Fibroblast of lung (primary cell): ENCODE results near the gene TM7SF2.

Experiments used
- EZH2 ChIP-seq: IDR thresholded peaks from 2 replicates; pipeline ENCODE4 v1.5.1; 2012; ENCODE audit warnings: low read length, control low read depth, mild to moderate bottlenecking; ENCODE audit errors: missing control alignments
- TF ChIP-seq, protein P1 (sequence below), 2 donors: IDR thresholded peaks in 1 of 2; conservative IDR thresholded peaks in 1 of 2; 1 replicate in 1 of 2; 2 replicates in 1 of 2; pipeline ENCODE4 v1.5.1; 2011 to 2012; ENCODE audit warnings: low read length in 2 of 2, control low read depth in 1 of 2, inconsistent platforms in 1 of 2, low read depth in 1 of 2, mild to moderate bottlenecking in 1 of 2

DNA sequence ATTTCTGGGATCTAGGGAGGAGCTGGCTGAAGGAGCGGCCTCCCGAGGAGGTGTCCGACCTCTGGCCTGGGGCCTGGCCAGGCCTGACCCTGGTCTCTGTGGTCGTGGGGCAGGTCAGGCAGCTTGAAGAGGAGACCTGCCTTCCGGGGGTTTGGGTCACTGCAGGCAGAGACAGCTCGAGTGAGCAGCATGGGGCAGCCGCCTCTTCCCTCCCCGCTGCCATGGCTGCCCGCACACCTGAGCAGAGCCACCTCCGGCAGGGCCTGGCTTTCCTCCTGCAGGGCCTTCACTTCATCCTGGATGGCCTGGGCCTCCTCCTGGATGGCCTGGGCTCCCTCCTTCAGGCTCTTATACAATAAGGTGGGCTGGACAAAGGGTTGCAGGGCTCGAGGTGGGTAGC, 45.4 kb upstream of the TM7SF2 start:
- TF ChIP-seq, protein P1, sequence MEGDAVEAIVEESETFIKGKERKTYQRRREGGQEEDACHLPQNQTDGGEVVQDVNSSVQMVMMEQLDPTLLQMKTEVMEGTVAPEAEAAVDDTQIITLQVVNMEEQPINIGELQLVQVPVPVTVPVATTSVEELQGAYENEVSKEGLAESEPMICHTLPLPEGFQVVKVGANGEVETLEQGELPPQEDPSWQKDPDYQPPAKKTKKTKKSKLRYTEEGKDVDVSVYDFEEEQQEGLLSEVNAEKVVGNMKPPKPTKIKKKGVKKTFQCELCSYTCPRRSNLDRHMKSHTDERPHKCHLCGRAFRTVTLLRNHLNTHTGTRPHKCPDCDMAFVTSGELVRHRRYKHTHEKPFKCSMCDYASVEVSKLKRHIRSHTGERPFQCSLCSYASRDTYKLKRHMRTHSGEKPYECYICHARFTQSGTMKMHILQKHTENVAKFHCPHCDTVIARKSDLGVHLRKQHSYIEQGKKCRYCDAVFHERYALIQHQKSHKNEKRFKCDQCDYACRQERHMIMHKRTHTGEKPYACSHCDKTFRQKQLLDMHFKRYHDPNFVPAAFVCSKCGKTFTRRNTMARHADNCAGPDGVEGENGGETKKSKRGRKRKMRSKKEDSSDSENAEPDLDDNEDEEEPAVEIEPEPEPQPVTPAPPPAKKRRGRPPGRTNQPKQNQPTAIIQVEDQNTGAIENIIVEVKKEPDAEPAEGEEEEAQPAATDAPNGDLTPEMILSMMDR (conservative IDR thresholded peaks at IDR 0.05 in 1 of 2, IDR thresholded peaks at IDR 0.05 in 1 of 2; ENCODE audit: low read depth in 1 of 2, low read length in 2 of 2), result no peak
- no peak for TF ChIP-seq EZH2
